T-helper 1 cell (primary cell): ENCODE measurements around the gene TOMM40.
"Not testable (repeated sequence)": the region's sequence is repeated elsewhere in the genome, so short reads cannot be mapped to it uniquely, and the experiment has no call there.

Experiments
- DNase-seq, 5 donors: peaks; one replicate each; pipeline ENCODE4 v3.0.0-alpha.2; 2012 to 2020

The TOMM40 gene

DNA sequence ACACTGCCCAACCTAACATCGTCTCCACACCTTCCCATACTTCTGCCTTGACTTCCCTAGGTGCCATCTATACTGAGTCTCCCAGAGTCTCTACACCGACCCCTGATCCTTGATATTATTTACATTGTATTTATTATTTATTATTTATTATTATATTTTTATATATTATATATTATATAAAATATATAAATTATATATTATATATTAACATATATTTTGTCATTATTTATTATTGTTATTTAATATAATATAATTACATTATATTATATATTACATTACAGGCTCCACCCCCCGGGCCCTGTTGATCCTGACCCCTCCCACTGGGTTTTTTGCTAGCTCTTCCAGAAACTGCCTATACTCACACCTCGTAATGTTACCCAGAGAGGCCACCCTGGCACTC lies 18.4 kb upstream of the TOMM40 start:
- no peak for DNase-seq

DNA sequence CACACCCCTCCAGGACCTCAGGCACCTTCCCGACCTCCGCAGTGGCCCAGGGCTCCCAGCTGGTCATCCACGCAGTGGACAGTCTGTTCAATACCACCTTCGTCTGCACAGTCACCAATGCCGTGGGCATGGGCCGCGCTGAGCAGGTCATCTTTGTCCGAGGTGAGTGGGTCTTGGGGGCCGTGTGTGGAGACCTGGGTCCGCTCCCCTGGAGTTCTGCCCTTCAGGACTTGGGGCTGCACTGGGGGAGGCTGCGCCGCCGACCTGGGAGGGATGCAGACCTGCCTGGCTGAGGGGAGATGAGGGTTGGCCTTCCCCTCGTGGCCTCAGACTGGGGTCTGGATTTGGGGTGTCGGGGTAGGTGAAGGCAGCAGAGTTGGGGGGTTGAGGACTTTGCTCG lies 16.7 kb upstream of the TOMM40 start:
- no peak for DNase-seq

DNA sequence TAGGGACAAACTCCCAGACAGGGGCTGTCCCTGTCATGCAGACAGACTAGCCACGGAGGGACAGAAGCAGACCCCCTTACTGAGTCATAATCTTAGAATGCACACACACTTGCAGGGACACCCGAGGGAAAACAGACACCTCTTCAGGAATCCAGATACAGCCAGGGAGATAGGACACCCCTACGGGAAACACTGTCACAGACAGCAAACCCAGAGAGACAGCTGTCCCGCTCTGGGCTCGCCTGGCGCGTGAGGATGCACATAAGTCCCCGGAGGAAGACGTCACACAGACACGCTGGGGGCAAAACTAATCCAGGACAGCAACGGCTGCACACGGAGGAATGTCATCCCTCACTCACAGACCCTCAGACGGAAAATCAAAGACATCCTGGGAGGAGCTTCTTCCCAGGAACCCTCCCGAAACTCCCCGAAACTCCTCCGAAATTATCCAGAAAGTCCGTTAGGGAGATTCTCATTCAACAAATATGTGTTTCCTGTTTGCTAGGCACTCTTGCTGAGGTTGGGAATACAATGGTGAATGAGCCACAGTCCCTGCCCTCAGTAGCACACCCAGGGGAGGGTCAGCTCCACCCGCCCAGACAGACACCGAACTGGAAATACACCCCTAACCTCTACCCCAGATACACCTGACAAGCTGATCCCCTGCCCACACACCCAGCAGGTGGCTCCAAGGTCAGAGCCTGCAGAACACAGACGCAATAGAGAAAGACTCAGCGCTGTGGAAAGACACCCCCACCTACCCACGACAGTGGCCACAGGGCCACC lies 15.2 kb upstream of the TOMM40 start:
- no peak for DNase-seq

DNA sequence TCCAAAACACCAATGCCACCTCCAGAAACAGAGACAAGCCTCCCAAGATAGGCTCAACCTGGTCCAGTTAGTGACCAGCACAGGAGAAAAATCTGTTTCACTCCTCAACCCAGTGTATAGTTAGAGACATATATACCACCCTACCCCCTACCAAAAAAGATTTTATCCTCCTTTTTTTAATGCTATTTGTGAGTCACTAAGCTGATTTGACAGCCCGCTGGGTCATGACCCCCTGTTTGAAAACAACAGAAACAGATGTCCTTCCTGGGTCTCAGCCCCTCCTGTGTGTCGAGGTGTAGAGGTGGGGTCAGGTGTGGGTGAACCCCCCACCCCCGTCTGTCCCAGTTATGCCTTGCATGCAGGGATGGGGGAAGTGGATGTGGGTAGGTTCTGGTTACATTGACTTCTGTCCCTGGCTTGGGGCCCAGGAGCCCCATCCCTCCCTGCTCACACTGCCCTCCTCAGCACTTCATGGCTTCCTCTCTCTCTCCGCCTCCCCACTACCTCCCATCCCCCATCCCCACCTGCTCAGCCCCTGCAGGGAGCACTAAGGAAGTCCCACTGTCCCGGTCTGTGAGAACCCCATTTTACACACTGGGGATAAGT lies 14.0 kb upstream of the TOMM40 start:
- DNase-seq, result no peak

DNA sequence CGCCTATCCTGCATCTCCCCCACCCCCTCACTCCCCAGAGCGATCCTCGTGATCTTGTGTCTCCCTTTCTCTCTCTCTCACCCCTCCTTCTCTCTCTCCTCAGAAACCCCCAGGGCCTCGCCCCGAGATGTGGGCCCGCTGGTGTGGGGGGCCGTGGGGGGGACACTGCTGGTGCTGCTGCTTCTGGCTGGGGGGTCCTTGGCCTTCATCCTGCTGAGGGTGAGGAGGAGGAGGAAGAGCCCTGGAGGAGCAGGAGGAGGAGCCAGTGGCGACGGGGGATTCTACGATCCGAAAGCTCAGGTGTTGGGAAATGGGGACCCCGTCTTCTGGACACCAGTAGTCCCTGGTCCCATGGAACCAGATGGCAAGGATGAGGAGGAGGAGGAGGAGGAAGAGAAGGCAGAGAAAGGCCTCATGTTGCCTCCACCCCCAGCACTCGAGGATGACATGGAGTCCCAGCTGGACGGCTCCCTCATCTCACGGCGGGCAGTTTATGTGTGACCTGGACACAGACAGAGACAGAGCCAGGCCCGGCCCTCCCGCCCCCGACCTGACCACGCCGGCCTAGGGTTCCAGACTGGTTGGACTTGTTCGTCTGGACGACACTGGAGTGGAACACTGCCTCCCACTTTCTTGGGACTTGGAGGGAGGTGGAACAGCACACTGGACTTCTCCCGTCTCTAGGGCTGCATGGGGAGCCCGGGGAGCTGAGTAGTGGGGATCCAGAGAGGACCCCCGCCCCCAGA lies 12.8 kb upstream of the TOMM40 start:
- DNase-seq, result no peak

DNA sequence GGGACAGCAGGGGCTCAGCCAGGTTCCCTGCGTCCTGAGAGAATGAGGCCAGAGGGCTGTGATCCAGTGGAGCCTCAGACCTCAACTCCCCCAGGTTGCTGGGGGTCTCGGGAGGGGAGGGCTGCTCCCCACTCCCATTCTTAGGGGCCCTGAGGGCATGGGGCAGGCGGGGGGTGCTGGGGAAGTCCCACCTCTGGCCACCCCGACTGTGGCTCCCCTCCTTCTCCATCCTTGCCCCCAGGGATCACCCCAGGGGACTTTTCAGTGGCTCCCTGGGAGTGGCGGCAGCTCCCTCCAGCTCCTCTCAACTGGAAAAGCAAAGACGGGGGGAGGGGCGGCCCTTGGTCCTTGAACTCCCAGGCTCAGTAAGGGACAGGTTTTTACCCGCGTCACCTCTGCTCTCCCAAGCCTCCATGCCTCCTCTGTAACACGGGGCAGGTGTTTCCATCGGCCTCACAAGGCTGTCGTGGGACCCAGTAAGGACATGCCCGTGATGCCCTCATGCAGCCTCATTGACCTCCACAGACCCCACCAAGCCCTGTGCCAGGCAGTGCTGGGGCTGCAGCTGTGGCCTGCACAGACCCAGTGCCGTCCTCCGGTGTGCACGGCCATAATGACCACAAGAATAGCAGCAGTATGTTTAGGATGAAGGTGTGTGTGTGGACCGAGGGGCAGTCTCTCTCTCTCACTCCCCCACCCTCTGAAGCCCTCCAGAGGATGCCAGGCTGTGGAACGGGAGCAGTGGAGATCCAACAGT lies 11.6 kb upstream of the TOMM40 start:
- DNase-seq, result no peak

DNA sequence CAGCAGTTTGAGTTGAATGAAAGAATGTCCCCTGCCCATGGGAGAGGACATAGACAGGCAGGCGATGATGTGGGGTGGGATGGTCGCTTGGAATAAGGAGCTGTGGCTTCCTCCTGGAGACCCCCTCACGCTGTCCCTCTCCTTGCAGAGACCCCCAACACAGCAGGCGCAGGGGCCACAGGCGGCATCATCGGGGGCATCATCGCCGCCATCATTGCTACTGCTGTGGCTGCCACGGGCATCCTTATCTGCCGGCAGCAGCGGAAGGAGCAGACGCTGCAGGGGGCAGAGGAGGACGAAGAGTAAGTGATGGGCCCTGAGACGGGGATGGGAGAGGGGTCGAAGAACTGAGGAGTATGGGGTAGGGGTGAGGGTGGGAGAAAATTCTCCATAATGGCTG lies 9.0 kb upstream of the TOMM40 start:
- DNase-seq, result no peak

DNA sequence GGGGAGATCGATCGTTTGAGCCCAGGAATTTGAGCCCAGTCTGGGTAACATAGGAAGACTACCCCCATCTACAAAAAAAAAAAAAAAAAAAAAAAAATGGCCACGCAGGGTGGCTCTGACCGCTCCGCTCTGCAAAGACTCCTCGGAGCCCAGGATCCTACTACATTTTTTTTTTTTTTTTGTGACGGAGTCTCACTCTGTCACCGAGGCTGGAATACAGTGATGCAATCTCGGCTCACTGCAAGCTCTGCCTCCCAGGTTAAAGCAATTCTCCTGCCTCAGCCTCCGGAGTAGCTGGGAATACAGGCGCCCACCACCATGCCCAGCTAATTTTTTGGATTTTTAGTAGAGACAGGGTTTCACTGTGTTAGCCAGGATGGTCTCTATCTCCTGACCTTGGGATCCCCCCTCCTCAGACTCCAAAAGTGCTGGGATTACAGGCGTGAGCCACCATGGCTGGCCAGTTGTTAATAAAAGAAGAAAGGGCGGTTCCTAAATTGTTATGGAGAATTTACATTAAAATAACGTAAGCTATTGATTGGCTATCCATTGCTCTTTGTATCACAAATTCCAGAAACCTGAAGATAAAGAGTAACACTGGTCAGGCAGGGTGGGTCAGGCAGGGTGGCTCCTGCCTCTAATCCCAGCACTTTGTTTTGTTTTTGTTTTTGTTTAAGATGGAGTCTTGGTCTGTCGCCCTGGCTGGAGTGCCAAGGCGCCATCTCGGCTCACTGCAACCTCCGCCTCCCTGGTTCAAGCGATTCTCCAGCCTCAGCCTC lies 8.2 kb upstream of the TOMM40 start:
- DNase-seq, result not testable (repeated sequence)

DNA sequence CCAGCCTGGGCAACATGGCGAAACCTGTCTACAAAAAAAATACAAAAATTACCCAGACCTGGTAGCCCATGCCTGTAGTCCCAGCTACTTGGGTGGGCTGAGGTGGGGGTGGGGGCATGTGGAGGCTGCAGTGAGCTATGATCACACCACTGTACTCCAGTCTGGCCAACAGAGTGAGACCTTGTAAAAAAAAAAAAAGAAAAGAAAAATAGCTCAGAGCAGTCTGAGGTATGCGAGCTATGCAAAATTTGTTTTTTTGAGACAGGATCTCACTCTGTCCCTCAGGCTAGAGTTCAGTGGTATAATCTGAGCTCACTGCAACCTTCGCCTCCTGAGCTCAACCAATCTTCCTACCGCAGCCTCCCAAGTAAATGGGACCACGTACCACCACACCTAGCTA lies 7.1 kb upstream of the TOMM40 start:
- no peak for DNase-seq

DNA sequence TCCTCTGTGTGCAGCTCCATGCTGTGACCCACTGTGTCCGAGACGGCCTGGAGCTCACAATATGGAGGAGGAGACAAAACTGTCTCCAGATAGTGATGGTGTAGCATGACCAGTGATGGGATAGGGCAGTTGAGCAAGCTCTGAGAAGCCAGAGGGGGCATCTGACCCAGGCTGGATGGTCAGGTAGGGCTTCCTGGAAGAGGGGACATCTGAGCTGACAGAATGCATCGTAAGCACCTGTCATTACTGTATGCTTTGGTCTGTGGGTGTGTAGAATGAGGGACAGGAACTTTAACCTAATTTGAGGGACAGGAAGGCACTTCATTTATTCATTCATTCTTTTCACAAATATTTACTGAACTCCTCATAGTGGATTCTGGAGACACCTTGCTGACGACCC lies 6.5 kb upstream of the TOMM40 start:
- DNase-seq, result no peak

DNA sequence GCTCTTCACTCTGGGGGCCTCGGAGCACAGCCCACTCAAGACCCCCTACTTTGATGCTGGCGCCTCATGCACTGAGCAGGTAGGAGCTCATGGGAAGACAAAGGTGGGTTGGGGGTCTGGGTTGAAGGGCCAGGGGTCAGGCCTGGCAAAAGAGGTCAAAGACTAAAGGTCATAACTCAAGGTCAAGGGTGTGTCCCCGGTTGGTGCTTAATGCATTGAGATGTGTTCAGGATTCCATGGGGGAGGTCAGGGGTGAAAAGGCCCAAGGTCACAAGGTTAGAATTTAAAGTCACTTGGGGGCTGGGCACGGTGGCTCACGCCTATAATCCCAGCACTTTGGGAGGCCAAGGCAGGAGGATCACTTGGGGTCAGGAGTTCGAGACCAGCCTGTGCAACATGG lies 4.9 kb upstream of the TOMM40 start:
- no peak for DNase-seq

DNA sequence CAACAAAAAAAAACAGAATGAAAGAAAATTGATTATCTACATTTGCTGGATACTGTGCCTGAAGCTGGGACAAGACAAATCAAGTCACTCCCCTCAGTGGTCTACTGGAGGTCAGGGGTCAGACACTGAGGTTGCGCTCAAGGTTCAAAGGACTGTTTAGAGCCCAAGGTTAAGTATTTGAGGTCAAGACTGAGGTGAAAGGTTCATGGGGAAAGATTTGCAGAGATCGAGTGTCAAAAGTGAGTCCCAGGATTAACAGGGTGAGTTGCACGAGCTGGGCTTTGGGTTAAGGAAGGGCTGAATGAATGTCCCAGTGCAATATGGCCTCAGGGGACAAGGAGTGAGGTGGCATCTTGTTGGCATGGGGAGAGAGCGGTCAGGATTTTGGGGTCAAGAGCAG lies 3.4 kb upstream of the TOMM40 start:
- DNase-seq, result no peak

DNA sequence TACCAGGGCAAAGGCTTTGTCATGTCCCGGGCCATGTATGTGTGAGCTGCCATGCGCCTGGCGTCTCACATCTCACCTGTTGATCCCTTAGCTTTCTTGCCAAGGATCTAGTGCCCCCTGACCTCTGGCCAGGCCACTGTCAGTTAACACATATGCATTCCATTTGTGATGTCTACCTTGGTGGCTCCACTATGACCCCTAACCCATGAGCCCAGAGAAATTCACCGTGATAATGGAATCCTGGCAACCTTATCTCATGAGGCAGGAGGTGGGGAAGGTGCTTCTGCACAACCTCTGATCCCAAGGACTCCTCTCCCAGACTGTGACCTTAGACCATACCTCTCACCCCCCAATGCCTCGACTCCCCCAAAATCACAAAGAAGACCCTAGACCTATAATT lies 2.7 kb upstream of the TOMM40 start:
- not testable (repeated sequence) for DNase-seq

DNA sequence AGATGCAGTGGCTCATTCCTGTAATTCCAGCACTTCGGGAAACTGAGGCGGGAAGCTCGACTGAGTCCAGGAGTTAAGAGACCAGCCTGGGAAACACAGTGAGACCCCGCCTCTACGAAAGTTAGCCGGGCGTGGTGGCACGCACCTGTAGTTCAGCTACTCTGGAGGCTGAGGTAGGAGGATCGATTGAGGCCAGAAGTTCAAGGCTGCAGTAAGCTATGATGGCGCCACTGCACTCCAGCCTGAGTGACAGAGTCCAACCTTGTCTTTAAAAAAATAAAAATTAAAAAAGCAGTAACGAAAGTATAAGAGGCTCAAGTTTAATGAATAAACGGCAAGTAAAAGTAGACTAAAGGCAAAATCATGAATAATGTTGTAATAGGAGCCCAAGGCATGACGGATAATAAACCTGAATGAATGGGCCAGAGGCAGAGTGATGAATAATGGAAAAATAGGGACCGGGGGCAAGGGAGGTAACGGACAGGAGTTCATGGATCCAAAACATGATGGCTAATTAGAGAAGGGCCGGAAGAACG lies 1.2 kb upstream of the TOMM40 start:
- DNase-seq, result no peak

DNA sequence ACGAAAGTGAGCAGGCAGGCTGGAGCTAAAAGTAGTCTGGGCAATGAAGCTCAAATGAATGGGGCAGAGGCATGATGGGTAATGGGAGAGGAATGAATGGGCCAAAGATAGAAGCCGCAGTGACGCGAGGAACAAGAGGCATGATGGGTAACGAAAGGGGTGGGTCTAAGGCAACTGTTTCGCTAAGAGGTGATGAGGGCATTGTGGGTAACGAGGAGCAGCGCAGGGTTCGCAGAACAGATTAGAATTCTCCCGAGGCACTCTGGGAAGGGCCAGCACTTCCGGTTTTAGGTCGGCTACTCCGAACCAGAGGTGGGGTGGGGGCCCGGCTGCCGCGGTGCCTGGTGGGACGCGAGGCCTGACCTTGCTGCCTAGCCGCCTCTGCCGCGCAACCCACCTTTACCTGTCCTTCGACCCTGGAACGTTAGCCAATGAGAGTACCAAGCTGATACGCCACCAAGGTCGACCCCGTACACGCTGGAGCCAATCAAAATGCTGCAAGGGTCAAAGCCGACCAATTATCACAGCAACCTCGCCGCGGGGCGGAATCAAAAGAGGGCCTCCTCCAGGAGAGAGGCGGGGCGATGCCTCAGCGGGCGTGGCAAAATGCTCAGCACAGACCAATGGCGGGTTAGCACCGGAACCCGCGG lies 563 bp upstream of the TOMM40 start:
- DNase-seq, result peak in 1 of 5 donors; percentile 100

DNA sequence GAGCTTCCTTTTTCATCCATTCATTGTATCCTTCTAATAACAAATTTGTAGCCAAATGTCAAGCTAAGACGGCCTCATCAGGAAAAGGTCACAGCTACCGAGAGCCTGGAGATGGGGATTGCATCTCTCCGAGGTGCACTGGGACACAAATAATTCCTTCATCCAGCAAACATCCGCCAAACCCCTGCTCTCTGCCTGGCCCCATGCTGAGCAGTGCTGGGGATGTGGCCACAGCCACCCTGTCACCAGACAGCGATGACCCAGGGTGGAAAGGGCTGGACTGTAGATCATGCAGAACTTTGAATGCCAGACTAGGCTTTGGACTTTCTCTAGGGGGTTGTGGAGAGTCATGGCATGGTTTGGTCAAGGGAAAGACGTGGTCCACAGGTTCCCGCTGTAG lies 1.9 kb downstream of the TOMM40 start:
- DNase-seq, result no peak

DNA sequence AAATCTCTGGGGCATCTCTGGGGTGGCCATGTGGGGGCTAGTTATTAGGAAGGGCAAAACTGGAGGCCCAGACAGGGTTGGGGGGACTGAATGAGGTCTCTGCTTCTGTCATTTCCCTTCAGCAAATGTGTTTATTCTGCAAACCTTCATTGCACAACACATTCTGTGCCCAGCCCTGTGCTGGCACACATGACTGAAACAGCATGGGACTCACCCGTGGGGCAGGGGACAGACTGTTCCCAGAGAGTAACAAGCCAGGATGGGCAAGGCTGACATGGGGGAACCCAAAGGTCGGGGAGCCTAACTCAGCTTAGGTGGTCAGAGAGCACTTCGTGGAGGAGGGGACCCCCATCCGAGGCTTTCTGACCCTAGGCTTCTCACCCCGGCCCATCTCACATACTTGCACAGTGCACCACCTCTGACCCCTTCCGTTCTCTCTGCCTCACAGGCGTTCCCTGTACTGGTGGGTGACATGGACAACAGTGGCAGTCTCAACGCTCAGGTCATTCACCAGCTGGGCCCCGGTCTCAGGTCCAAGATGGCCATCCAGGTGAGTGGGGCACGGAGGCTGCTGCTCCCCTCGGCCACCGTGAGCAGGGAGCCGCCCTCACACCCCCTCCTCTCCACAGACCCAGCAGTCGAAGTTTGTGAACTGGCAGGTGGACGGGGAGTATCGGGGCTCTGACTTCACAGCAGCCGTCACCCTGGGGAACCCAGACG lies 2.4 kb downstream of the TOMM40 start:
- no peak for DNase-seq

DNA sequence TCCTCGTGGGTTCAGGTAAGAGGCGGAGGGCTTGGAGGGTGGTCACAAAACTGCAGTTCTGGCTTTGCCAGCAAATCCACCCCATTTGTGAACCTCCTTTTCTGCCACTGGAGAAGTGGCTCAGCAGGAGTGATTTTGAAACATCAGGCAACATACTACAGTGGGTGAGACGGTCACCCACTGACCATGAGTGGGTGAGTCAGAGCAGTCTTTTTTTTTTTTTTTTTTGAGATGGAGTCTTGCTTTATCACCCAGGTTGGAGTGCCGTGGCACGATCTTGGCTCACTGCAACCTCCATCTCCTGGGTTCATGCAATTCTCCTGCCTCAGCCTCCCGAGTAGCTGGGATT lies 3.0 kb downstream of the TOMM40 start:
- no peak for DNase-seq

DNA sequence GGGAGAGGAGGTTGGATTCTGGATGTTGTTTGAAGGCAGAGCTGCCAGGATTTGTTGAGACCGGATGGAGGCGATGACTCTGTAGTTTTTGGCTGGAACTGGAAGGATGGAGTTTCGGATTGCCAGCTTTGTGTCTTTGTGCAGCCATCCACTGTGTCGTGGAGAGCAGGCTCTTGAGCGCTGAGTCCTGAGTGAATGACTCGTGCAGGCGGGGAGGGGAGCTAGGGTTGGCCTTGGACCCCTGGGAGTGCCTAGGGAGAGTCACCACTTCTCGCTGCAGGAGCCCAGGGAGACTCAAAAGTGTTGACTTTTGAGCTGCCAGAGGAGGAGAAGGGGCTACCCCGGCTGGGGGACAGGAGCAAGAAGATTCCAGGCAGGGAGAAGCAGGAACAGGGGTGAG lies 3.9 kb downstream of the TOMM40 start:
- DNase-seq, result no peak

DNA sequence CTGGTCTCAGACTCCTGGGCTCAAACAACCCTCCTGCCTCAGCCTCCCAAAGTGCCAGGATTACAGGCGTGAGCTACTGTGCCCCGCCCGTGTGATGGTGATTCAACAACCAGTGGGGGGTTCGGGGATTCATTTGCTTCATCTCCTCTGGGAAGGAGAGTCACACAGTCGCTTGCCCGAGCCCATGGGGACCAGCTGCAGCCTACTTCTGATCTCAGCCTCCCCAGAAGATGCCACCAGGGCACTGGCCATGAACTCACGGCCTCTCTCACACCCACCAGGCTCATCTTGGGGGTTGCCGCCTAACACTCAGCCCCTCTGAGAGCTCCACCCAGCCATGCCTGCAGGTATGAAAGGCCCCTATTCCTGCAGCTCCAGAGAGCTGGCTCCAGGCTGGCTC lies 6.8 kb downstream of the TOMM40 start:
- DNase-seq, result no peak
